ENCODE results near the gene MEPCE.

Gene MEPCE

GRCh38 chr7:100465299-100465698, 35.7 kb downstream of the MEPCE start:
- DNase-seq: no peak

GRCh38 chr7:100465702-100466311, 36.2 kb downstream of the MEPCE start:
- no peak for DNase-seq

- no peak for DNase-seq
These were observed 37.3 kb downstream of the MEPCE start for GRCh38 chr7:100466653-100467605.

GRCh38 chr7:100467638-100468373, 38.2 kb downstream of the MEPCE start:
- no peak for DNase-seq

- DNase-seq: peak; percentile 81
These were observed 39.8 kb downstream of the MEPCE start for GRCh38 chr7:100469227-100470044.

GRCh38 chr7:100471021-100471420, 41.4 kb downstream of the MEPCE start:
- no peak for DNase-seq

- DNase-seq: no peak
These were observed 42.7 kb downstream of the MEPCE start for GRCh38 chr7:100472121-100472851.

- peak; percentile 23 for DNase-seq
These were observed 43.3 kb downstream of the MEPCE start for GRCh38 chr7:100472854-100473499.

- no peak for DNase-seq
These were observed 45.9 kb downstream of the MEPCE start for GRCh38 chr7:100475549-100475948.

GRCh38 chr7:100476101-100476780, 46.6 kb downstream of the MEPCE start:
- DNase-seq: no peak

GRCh38 chr7:100476903-100477870, 47.6 kb downstream of the MEPCE start:
- DNase-seq: peak; percentile 40

GRCh38 chr7:100477871-100478267, 48.2 kb downstream of the MEPCE start:
- DNase-seq: no peak

GRCh38 chr7:100478958-100479660, 49.5 kb downstream of the MEPCE start, which contains the start of gene TSC22D4:
TSS of gene TSC22D4 (minus strand) at chr7:100479214. CDS start at chr7:100478038, 1,176 bp downstream.
- DNase-seq: peak; percentile 96

GRCh38 chr7:100481466-100481865, 51.8 kb downstream of the MEPCE start:
- DNase-seq: no peak

- DNase-seq: no peak
These were observed 53.1 kb downstream of the MEPCE start for GRCh38 chr7:100482728-100483089.

GRCh38 chr7:100483090-100483721, 53.6 kb downstream of the MEPCE start:
- DNase-seq: peak; percentile 85

Data from CD4-positive, alpha-beta T cell treated with Interleukin-17A for 1 hour (primary cell).